Tibial artery (tissue), 4 donors: ENCODE results near the gene CDK15.
"Not testable (repeated sequence)": the region's sequence is repeated elsewhere in the genome, so short reads cannot be mapped to it uniquely, and the experiment has no call there.

Experiments used
- DNase-seq, 2 donors: peaks; one replicate each; pipeline ENCODE4 v3.0.0-alpha.2; 2019
- H3K27ac ChIP-seq, 2 donors: fragments of 200-600 bp; sonication (generic) in 1 of 2; 1 replicate in 1 of 2; 2 replicates in 1 of 2; pipeline ENCODE4 v1.5.1; 2018 to 2019; ENCODE audit warnings: mild to moderate bottlenecking in 1 of 2
- H3K27me3 ChIP-seq, 2 donors: fragments of 200-600 bp; sonication (generic) in 1 of 2; one replicate each; pipeline versions ENCODE4 v1.5.1 to v1.6.0; 2016 to 2019
- H3K36me3 ChIP-seq, 3 donors: fragments of 200-600 bp; sonication (generic) in 2 of 3; one replicate each; pipeline ENCODE4 v1.5.1; 2016 to 2019; ENCODE audit warnings: mild to moderate bottlenecking in 2 of 3
- H3K4me1 ChIP-seq, 4 donors: fragments of 200-600 bp; sonication (generic) in 2 of 4; 1 replicate in 3 of 4; 2 replicates in 1 of 4; pipeline ENCODE4 v1.5.1; 2016 to 2019
- H3K4me3 ChIP-seq, 2 donors: fragments of 200-600 bp; sonication (generic) in 1 of 2; 1 replicate in 1 of 2; 2 replicates in 1 of 2; pipeline ENCODE4 v1.5.1; 2018 to 2019; ENCODE audit warnings: mild to moderate bottlenecking in 2 of 2
- H3K9me3 ChIP-seq, 3 donors: fragments of 200-600 bp; sonication (generic) in 1 of 3; one replicate each; pipeline ENCODE4 v1.5.1; 2016 to 2019
- CTCF ChIP-seq, 2 experiments: fragments of 200-600 bp in 1 of 2; fragments of 450-650 bp in 1 of 2; IDR thresholded peaks; one replicate each; pipeline ENCODE4 v1.5.1; 2017 to 2019; ENCODE audit warnings: antibody characterized with exemption in 2 of 2, mild to moderate bottlenecking in 1 of 2, moderate library complexity in 1 of 2
- intact Hi-C: fragments of 100-400 bp; cut with DNase I; formaldehyde crosslinking; loops from one replicate; pipeline ENCODE4 v1.15.0; 2023; ENCODE audit warnings: low total_unique reads

Gene CDK15

DNA sequence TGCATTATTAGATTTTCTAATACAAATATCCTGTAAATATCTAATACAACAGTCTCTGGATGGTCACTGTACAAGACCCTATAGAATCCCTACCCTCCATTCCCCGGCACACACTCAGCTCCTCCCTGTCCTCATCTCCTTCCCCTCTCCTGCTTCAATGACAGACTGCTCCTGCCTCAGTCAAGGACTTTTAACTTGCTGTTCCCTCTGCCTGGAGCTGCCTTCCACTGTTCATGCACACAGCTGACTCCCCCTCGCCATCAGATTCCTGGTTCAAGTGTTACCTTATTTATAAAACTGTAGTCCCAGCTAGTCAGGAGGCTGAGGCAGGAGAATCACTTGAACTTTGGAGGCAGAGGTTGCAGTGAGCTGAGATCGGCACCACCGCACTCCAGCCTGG lies 3.3 kb downstream of the CDK15 start:
- no peaks in the 10 kb centered on the region for H3K36me3 ChIP-seq
- no peak for TF ChIP-seq CTCF (IDR thresholded peaks at IDR 0.05)
- intact Hi-C loops: no loop called here
- H3K9me3 ChIP-seq: no peaks in the 10 kb centered on the region
- H3K4me3 ChIP-seq: no peak overlapping the region
- no peaks in the 10 kb centered on the region for H3K27me3 ChIP-seq
- peaks cover 0 to 30% (median 17%) of the 10 kb centered on the region in 4 donors for H3K4me1 ChIP-seq
- DNase-seq: no peak
- H3K27ac ChIP-seq: no peak overlapping the region

- H3K27me3 ChIP-seq, DNase-seq, H3K4me3 ChIP-seq, H3K27ac ChIP-seq, H3K36me3 ChIP-seq, H3K9me3 ChIP-seq, intact Hi-C loops: not testable (repeated sequence)
- H3K4me1 ChIP-seq: peaks cover 0 to 30% (median 17%) of the 10 kb centered on the region in 4 donors
These were observed 4.3 kb downstream of the CDK15 start for GRCh38 chr2:201810604-201811003.

DNA sequence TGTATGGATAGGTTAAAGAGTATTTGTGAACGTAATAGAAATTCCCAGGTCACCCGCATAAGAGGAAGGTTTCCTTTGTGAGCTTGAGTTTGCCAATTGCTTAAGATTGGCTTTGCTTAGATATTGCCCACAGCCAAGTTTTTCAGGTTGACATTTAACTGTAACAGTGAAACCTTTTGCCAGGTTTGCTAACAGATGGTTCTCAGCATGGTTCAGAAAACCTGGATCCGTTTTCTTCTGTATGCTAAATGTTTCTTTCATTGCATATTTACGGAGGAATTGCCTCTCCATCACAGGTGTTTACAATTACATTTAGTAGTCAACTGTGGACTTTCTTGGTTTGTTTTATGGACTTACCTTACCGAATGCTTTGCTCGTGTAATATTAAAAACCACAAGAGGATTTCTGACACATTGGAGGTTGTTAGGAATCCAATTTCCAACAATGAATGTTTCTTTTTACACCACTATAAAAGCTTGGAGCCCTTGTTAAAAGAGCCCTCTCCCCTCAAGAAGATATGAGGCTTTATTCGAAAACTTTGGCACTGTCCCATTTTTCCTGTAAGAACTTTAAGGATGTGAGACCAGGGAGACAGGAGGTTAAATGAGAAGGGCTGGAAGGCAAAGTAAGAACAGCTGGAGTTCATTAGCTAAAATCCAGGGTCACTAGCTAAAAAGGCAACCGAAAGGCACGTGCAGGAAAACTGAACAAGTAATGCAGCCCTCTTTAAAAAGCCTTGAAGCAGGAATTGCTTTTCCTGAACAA lies 7.8 kb downstream of the CDK15 start:
- Histone ChIP-seq H3K4me1 (no peaks in the 10 kb centered on the region), H3K27ac (no peak overlapping the region), H3K4me3 (no peak overlapping the region), H3K36me3 (no peaks in the 10 kb centered on the region), H3K27me3 (no peaks in the 10 kb centered on the region), H3K9me3 (no peaks in the 10 kb centered on the region)
- DNase-seq: no peak
- intact Hi-C loops: no loop called here
- no peak for TF ChIP-seq CTCF (IDR thresholded peaks at IDR 0.05)

GRCh38 chr2:201816657-201817575 lies 10.6 kb downstream of the CDK15 start:
- TF ChIP-seq CTCF (IDR thresholded peaks at IDR 0.05): no peak
- H3K36me3 ChIP-seq: no peaks in the 10 kb centered on the region
- no peak overlapping the region for H3K4me3 ChIP-seq
- peaks cover 0 to 14% (median 0%) of the 10 kb centered on the region in 4 donors for H3K4me1 ChIP-seq
- H3K9me3 ChIP-seq: no peaks in the 10 kb centered on the region
- H3K27ac ChIP-seq: no peak overlapping the region
- intact Hi-C loops: no loop called here
- DNase-seq: no peak
- H3K27me3 ChIP-seq: no peaks in the 10 kb centered on the region

DNA sequence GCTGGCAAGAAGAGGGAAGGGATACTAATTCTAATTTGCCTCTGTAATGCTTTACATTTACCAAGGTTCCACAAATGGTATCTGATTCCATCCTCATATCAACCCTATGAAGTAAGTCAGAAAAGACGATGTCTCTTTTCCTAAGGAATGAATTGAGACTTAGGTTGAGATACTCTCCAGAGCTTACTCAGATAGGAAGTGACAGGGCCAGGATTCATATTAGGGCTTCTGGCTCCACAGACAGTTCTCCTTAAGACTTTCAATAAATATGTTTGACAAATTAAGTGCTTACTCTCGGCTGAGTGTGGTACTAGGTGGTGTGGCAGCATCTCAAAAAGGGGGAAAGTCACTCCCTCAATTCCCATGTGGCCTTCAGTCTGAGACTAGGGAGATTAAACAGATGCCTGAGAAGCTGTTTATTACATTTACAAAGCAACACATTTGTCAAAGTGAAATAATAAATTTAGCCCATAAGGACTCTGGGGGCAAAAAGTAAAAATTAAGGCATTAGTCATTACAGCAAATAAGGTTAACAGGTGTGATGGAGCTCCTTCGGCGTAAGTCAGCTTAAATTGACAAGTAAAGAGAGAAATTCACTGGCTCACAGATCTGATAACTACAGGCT lies 14.2 kb downstream of the CDK15 start:
- H3K27me3 ChIP-seq: no peaks in the 10 kb centered on the region
- TF ChIP-seq CTCF (IDR thresholded peaks at IDR 0.05): no peak
- H3K36me3 ChIP-seq: no peaks in the 10 kb centered on the region
- no peak for DNase-seq
- intact Hi-C loops: no loop called here
- H3K9me3 ChIP-seq: no peaks in the 10 kb centered on the region
- peaks cover 0 to 34% (median 5%) of the 10 kb centered on the region in 4 donors for H3K4me1 ChIP-seq
- H3K4me3 ChIP-seq: no peak overlapping the region
- no peak overlapping the region for H3K27ac ChIP-seq
